H9 (cell line): ENCODE measurements around the gene MCEE. TPM values are rescaled to one million over a fixed set of nuclear protein-coding genes. Genes with fewer than 3 reads are reported as not detected.
A peak's percentile ranks its signal among the peaks of the same experiment; 100 is the strongest.

Experiments used
- DNase-seq: peaks from one replicate; pipeline ENCODE4 v3.0.0-alpha.2; 2017
- H2AFZ ChIP-seq: one replicate; pipeline ENCODE4 v1.6.1; 2013; ENCODE audit warnings: mild to moderate bottlenecking, low read length, control low read depth, moderate library complexity
- H2AK5ac ChIP-seq: 2 replicates; pipeline ENCODE4 v1.6.1; 2013; ENCODE audit warnings: low read length, control low read depth, mixed read lengths; ENCODE audit not compliant: insufficient read length
- H2BK120ac ChIP-seq: one replicate; pipeline ENCODE4 v1.6.1; 2013; ENCODE audit warnings: low read depth, mild to moderate bottlenecking, low read length, control low read depth, inconsistent platforms; ENCODE audit not compliant: poor library complexity, severe bottlenecking
- H2BK12ac ChIP-seq: 2 replicates; pipeline ENCODE4 v1.6.1; 2013; ENCODE audit warnings: low read length, control low read depth, mixed read lengths, low read depth; ENCODE audit not compliant: insufficient read length
- H2BK15ac ChIP-seq: 2 replicates; pipeline ENCODE4 v1.6.1; 2013; ENCODE audit warnings: low read depth, low read length, control low read depth
- H2BK20ac ChIP-seq: one replicate; pipeline ENCODE4 v1.6.1; 2013; ENCODE audit warnings: low read depth, mild to moderate bottlenecking, low read length, control low read depth, inconsistent platforms; ENCODE audit not compliant: poor library complexity, severe bottlenecking
- H2BK5ac ChIP-seq: 2 replicates; pipeline ENCODE4 v1.6.1; 2013; ENCODE audit warnings: low read length, control low read depth, mixed read lengths; ENCODE audit not compliant: insufficient read length
- H3K14ac ChIP-seq: 2 replicates; pipeline ENCODE4 v1.6.1; 2013; ENCODE audit warnings: low read length, control low read depth; ENCODE audit not compliant: insufficient read depth
- H3K18ac ChIP-seq: 2 replicates; pipeline ENCODE4 v1.6.1; 2013; ENCODE audit warnings: low read depth, mild to moderate bottlenecking, mixed read lengths, low read length, control low read depth; ENCODE audit not compliant: insufficient read length
- H3K23ac ChIP-seq: 2 replicates; pipeline ENCODE4 v1.6.1; 2013; ENCODE audit warnings: low read length, control low read depth, mixed read lengths, low read depth; ENCODE audit not compliant: insufficient read length
- H3K23me2 ChIP-seq: 2 replicates; pipeline ENCODE4 v1.6.1; 2013; ENCODE audit warnings: low read depth, mild to moderate bottlenecking, mixed read lengths, low read length, control low read depth; ENCODE audit not compliant: insufficient read length, poor library complexity, severe bottlenecking
- H3K27ac ChIP-seq: 2 replicates; pipeline ENCODE4 v1.5.1; 2013; ENCODE audit warnings: low read length, control low read depth, mixed read lengths, low read depth; ENCODE audit not compliant: insufficient read length
- H3K27me3 ChIP-seq: 2 replicates; pipeline ENCODE4 v1.6.1; 2013; ENCODE audit warnings: low read length, control low read depth, inconsistent platforms; ENCODE audit not compliant: insufficient read depth
- H3K4ac ChIP-seq: 2 replicates; pipeline ENCODE4 v1.6.1; 2013; ENCODE audit warnings: low read depth, mild to moderate bottlenecking, control low read depth, inconsistent platforms, low read length, moderate library complexity
- H3K4me1 ChIP-seq: 2 replicates; pipeline ENCODE4 v1.6.1; 2013; ENCODE audit warnings: low read length, control low read depth, inconsistent platforms; ENCODE audit not compliant: insufficient read depth
- H3K4me2 ChIP-seq: 2 replicates; pipeline ENCODE4 v1.6.1; 2013; ENCODE audit warnings: low read length, control low read depth, mixed read lengths; ENCODE audit not compliant: insufficient read length, insufficient read depth
- H3K56ac ChIP-seq: 2 replicates; pipeline ENCODE4 v1.6.1; 2013; ENCODE audit warnings: low read depth, mild to moderate bottlenecking, mixed read lengths, low read length, control low read depth; ENCODE audit not compliant: insufficient read length
- H3K79me1 ChIP-seq: 2 replicates; pipeline ENCODE4 v1.6.1; 2013; ENCODE audit warnings: low read depth, mild to moderate bottlenecking, moderate library complexity, low read length, control low read depth, inconsistent platforms; ENCODE audit not compliant: insufficient read depth, poor library complexity, severe bottlenecking
- H3K79me2 ChIP-seq: 2 replicates; pipeline ENCODE4 v1.6.1; 2013; ENCODE audit warnings: low read length, control low read depth, inconsistent platforms; ENCODE audit not compliant: insufficient read depth
- H3K9ac ChIP-seq: 2 replicates; pipeline ENCODE4 v1.6.1; 2013; ENCODE audit warnings: low read length, control low read depth, mixed read lengths; ENCODE audit not compliant: insufficient read length; ENCODE audit errors: extremely low read depth
- H3K9me3 ChIP-seq: one replicate; pipeline ENCODE4 v1.6.1; 2013; ENCODE audit warnings: low read depth, low read length, inconsistent platforms; ENCODE audit not compliant: control insufficient read depth
- H3T11ph ChIP-seq: one replicate; pipeline ENCODE4 v1.6.1; 2013; ENCODE audit warnings: mild to moderate bottlenecking, low read length, control low read depth, inconsistent platforms
- H4K20me1 ChIP-seq: one replicate; pipeline ENCODE4 v1.6.1; 2013; ENCODE audit not compliant: control insufficient read depth, insufficient read length, insufficient read depth
- H4K5ac ChIP-seq: 2 replicates; pipeline ENCODE4 v1.6.1; 2013; ENCODE audit warnings: low read depth, mild to moderate bottlenecking, mixed read lengths, low read length, control low read depth; ENCODE audit not compliant: insufficient read length
- H4K8ac ChIP-seq: replicated peaks from 2 replicates; pipeline ENCODE4 v1.6.1; 2013; ENCODE audit warnings: low read length, control low read depth, mixed read lengths, low read depth; ENCODE audit not compliant: insufficient read length
- H4K91ac ChIP-seq: 2 replicates; pipeline ENCODE4 v1.6.1; 2013; ENCODE audit warnings: low read depth, mild to moderate bottlenecking, moderate library complexity, mixed read lengths, low read length, control low read depth; ENCODE audit not compliant: insufficient read length
- H3K27ac Mint-ChIP-seq, 3 experiments: 2 replicates in 2 of 3; 3 replicates in 1 of 3; pipeline ENCODE4 v1.8.0; 2020 to 2021; ENCODE audit warnings: mixed read lengths in 3 of 3, mild to moderate bottlenecking in 1 of 3, moderate library complexity in 1 of 3
- H3K27me3 Mint-ChIP-seq: 2 replicates; pipeline ENCODE4 v1.8.0; 2021; ENCODE audit warnings: low read depth, mild to moderate bottlenecking, moderate library complexity, mixed read lengths
- H3K36me3 Mint-ChIP-seq, 3 experiments: 2 replicates in 2 of 3; 3 replicates in 1 of 3; pipeline ENCODE4 v1.8.0; 2020 to 2021; ENCODE audit warnings: low read depth in 3 of 3, mixed read lengths in 3 of 3; ENCODE audit not compliant: insufficient read depth in 1 of 3
- H3K4me1 Mint-ChIP-seq, 2 experiments: 2 replicates each; pipeline ENCODE4 v1.8.0; 2020; ENCODE audit warnings: mixed read lengths in 2 of 2
- H3K4me3 Mint-ChIP-seq, 2 experiments: 2 replicates in 1 of 2; 3 replicates in 1 of 2; pipeline ENCODE4 v1.8.0; 2020 to 2021; ENCODE audit warnings: mild to moderate bottlenecking in 2 of 2, mixed read lengths in 2 of 2, moderate library complexity in 1 of 2
- H3K9me3 Mint-ChIP-seq, 2 experiments: 2 replicates in 1 of 2; 3 replicates in 1 of 2; pipeline ENCODE4 v1.8.0; 2020; ENCODE audit warnings: mild to moderate bottlenecking in 2 of 2, mixed read lengths in 2 of 2, moderate library complexity in 1 of 2
- WGBS: extraction: QIAGEN DNeasy Blood & Tissue Kit; methylation state at CpG from one replicate; pipeline ENCODE4 v1.1.7; 2013; ENCODE audit warnings: missing lambda C conversion rate, low lambda C conversion rate, mixed read lengths; ENCODE audit not compliant: insufficient read length; ENCODE audit errors: extremely low coverage; 5-methylcytosine and 5-hydroxymethylcytosine counted together
- total RNA-seq: library from RNA; stranded (reverse); gene quantifications from 2 replicates; pipeline ENCODE4 v1.2.1, GENCODE V29; 2021
- TF ChIP-seq, protein P1 (sequence below): fragments of 200-600 bp; sonication (generic); conservative IDR thresholded peaks from 3 replicates; pipeline ENCODE4 v1.8.0; 2021; ENCODE audit warnings: antibody characterized with exemption, mild to moderate bottlenecking

The MCEE gene
- total RNA-seq, 1 experiment from 2014 or later, result 12.5 TPM

DNA sequence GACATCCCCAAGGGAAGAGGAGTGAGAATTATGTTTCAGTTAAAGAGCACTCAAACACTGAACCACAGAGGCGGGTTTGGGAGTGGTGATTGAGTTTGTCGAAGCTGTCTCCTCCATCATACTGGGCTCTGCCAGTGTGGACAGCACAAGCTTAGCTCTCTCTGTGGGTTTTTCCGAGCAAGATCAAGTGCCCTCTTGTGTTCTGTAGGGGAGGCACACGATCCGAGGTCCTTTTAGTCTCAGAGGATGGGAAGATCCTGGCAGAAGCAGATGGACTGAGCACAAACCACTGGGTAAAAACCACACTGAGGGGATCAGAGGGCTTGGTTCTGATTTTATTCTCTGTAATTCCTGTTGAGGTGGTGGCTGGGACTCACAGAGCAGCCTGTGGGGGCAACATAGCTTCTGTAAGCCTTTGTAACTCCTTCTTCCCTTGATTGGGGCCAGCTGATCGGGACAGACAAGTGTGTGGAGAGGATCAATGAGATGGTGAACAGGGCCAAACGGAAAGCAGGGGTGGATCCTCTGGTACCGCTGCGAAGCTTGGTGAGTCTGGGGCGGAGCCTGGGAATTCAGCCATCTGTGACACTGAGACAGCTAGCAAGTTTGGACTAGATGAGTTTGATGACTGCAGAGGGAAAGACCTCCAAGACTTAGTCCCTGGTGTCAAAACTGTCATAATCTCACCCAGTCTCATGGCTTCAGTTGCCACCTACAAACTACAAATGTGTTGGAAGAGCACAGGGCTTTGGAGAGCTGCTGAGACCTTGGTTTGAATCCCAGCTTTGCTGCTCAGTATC is 59.5 kb downstream of the MCEE start:
- Histone ChIP-seq H4K91ac (no peak overlapping the region), H4K20me1 (no peaks in the 10 kb centered on the region), H4K8ac (no peak overlapping the region), H3K4me2 (no peak overlapping the region), H4K5ac (no peak overlapping the region), H2BK5ac (no peak overlapping the region), H2BK12ac (no peak overlapping the region), H3K9ac (no peak overlapping the region), H2BK15ac (no peak overlapping the region), H3K79me1 (no peaks in the 10 kb centered on the region), H3K23me2 (peaks cover 18% of the 10 kb centered on the region), H3T11ph (no peak overlapping the region), H3K79me2 (0 out of 2 replicates have a peak, but pooled peaks cover 2% of the 10 kb centered on the region), H3K18ac (no peak overlapping the region), H3K56ac (no peak overlapping the region), H3K27me3 (no peaks in the 10 kb centered on the region), H3K23ac (no peak overlapping the region), H2BK120ac (no peak overlapping the region), H2AFZ (no peak overlapping the region), H3K4me1 (peaks cover 5% of the 10 kb centered on the region; the same call in 1 of the 2 replicates), H2AK5ac (no peak overlapping the region), H2BK20ac (no peak overlapping the region), H3K14ac (no peak overlapping the region), H3K4ac (no peak overlapping the region), H3K9me3 (no peaks in the 10 kb centered on the region), H3K27ac (no peak overlapping the region)
- Mint-ChIP-seq H3K9me3 (no peaks in the 10 kb centered on the region), H3K27me3 (no peaks in the 10 kb centered on the region; the same call in 1 of the 2 replicates), H3K36me3 (peaks cover 11 to 43% (median 25%) of the 10 kb centered on the region in 3 experiments; a peak in 6 of 7 replicates), H3K4me3 (peak overlapping the region; percentile 4 to 37; a peak in 4 of 5 replicates), H3K4me1 (peaks cover 18 to 26% of the 10 kb centered on the region in 2 experiments), H3K27ac (peak overlapping the region in 1 of 3 experiments; percentile 44; a peak in 2 of 7 replicates)
- TF ChIP-seq, protein P1, sequence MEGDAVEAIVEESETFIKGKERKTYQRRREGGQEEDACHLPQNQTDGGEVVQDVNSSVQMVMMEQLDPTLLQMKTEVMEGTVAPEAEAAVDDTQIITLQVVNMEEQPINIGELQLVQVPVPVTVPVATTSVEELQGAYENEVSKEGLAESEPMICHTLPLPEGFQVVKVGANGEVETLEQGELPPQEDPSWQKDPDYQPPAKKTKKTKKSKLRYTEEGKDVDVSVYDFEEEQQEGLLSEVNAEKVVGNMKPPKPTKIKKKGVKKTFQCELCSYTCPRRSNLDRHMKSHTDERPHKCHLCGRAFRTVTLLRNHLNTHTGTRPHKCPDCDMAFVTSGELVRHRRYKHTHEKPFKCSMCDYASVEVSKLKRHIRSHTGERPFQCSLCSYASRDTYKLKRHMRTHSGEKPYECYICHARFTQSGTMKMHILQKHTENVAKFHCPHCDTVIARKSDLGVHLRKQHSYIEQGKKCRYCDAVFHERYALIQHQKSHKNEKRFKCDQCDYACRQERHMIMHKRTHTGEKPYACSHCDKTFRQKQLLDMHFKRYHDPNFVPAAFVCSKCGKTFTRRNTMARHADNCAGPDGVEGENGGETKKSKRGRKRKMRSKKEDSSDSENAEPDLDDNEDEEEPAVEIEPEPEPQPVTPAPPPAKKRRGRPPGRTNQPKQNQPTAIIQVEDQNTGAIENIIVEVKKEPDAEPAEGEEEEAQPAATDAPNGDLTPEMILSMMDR, result peak; percentile 61
- no CpG with 5 or more reads among the region's 10 CpGs for WGBS
- DNase-seq, result peak; percentile 57
